ENCODE data around the gene RNF149.

- peak in 1 of 2 donors; percentile 1 for TF ChIP-seq CTCF (conservative IDR thresholded peaks at IDR 0.05 in 1 of 2, IDR thresholded peaks at IDR 0.05 in 1 of 2; ENCODE audit: extremely low read depth in 1 of 2, insufficient read depth in 1 of 2, low read depth in 1 of 2, low read length in 2 of 2)
- TF ChIP-seq EZH2 (IDR thresholded peaks at IDR 0.05; ENCODE audit: borderline replicate concordance, low read length), result no peak
These were observed 56.0 kb downstream of the RNF149 start, which contains the start of gene CNOT11 for GRCh38 chr2:101252408-101253012.
